ENCODE results near the gene NPY1R. TPM values are rescaled to one million over a fixed set of nuclear protein-coding genes. Genes with fewer than 3 reads are reported as not detected.

NPY1R gene
- polyA plus RNA-seq, 1 donor: 3.1 TPM

DNA sequence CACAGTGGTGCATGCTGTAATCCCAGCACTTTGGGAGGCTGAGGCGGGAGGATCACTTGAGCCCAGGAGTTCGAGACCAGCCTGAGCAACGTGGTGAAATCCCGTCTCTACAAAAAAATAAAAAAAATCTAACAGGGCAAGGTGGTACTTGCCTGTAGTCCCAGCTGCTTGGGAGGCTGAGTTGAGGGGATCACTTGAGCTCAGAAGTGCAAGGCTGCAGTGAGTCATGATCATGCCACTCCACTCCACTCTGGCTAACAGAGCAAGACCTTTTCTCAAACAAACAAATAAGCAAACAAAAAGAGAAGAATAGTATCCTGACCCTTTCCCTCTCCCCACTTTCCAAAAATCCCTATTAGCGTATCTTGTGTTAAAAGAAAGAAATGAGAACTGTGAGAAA lies 52.7 kb downstream of the NPY1R start:
- no peak for DNase-seq (ENCODE audit: low read depth)

DNA sequence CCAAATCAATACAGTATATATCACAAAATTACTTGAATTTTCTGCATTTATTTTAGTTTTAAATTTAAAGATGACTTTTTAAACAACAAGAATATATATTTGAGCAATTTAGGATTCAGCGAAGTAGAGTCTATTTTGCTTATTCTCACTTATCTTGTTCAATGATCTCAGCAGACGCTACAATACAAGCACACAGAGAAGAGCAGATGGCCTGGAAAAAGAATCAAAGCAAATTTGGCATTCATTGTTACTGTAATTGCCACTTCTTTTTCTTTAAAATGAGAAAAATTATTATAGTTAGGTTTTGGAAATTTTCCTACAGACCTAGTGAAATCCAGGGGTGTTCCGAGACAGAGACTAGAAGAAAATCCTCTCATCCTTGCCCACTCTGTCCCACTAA lies 57.5 kb downstream of the NPY1R start:
- no peak for DNase-seq (ENCODE audit: low read depth)

Other genes starting within 250 kb of the NPY1R start
- 16.8 TPM for gene NAF1, start 165.7 kb downstream of the NPY1R start, polyA plus RNA-seq (ENCODE audit: insufficient read length)
- gene NPY5R, start 11.3 kb upstream of the NPY1R start, polyA plus RNA-seq (ENCODE audit: insufficient read length): not detected
- gene TKTL2, start 141.2 kb upstream of the NPY1R start, polyA plus RNA-seq (ENCODE audit: insufficient read length): not detected
- 20.7 TPM for gene TMA16, start 162.1 kb upstream of the NPY1R start, polyA plus RNA-seq (ENCODE audit: insufficient read length)